ENCODE results near the gene HSPB9. TPM values are rescaled to one million over a fixed set of nuclear protein-coding genes. Genes with fewer than 3 reads are reported as not detected.
"Not testable (repeated sequence)": the region's sequence is repeated elsewhere in the genome, so short reads cannot be mapped to it uniquely, and the experiment has no call there.

The HSPB9 gene
- polyA plus RNA-seq, 4 donors, result 0.14 to 0.56 (median 0.34) TPM

- no peak for DNase-seq (ENCODE audit: low read depth in 4 of 4, low spot score in 2 of 4)
Observed at GRCh38 chr17:42138749-42139492, 16.3 kb downstream of the HSPB9 start.

GRCh38 chr17:42140690-42141089 is 18.1 kb downstream of the HSPB9 start:
- DNase-seq (ENCODE audit: low read depth in 4 of 4, low spot score in 2 of 4), result not testable (repeated sequence)

DNA sequence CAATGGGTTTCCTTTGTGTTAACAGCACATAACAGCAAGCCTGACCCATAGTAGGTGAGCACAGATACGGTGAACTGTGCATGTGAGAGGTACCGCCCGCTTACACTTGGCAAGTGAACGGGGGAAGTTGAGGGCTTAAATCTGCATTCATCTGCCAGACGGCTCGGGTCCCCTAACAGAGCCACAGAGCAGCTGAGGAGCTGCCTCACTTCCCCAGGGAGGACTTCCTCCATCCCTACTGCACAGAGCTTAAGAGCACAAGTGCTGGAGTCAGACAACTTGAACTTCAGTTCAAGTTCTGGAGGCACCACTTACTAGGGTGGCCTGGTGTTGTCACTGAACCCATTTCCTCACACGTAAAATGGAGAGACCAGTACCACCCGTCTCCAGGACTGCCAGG is 18.8 kb downstream of the HSPB9 start:
- no peak for DNase-seq (ENCODE audit: low read depth in 4 of 4, low spot score in 2 of 4)

DNA sequence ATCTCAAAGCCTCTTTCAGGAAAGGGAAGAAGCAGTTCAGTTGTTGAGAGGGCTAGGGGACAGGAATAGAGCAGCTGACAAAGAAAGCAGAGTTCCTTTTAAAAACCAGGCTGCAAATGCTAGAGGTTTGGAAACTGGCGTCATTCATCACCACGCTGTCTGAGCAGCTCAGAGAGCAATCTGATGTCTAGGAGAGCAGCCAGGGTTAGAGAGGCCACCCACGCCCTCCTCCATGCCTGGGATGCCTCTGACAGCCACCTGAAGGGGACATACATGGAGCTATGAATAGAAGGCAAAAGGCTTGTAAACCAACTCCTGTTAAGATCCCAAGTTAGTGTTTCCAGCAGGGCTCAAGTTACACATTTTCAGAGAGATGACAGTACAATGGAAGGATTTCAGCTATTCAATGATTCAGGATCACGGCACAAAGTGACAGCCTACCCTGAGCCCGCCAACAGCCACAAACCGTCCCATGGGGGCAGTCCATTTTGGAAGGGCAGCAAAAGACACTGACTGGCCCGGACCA is 19.8 kb downstream of the HSPB9 start:
- no peak for DNase-seq (ENCODE audit: low read depth in 4 of 4, low spot score in 2 of 4)

DNA sequence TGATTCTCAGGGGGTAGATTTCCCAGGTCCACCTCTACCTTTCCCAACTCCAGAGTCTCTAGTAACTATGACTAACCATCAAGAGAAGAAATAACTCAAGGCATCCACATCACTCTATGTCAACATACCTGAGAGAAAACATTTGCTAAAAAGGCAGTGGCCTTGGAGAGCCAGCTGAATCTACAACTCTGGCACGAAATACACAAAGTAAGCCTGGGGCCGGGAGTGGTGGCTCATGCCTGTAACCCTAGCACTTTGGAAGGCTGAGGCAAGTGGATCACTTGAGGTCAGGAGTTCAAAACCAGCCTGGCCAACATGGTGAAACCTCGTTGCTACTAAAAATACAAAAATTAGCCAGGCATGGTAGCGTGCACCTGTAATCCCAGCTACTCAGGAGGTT is 20.5 kb downstream of the HSPB9 start:
- not testable (repeated sequence) for DNase-seq (ENCODE audit: low read depth in 4 of 4, low spot score in 2 of 4)

- DNase-seq (ENCODE audit: low read depth in 4 of 4, low spot score in 2 of 4), result no peak
Observed at GRCh38 chr17:42146911-42147607, 24.5 kb downstream of the HSPB9 start.

DNA sequence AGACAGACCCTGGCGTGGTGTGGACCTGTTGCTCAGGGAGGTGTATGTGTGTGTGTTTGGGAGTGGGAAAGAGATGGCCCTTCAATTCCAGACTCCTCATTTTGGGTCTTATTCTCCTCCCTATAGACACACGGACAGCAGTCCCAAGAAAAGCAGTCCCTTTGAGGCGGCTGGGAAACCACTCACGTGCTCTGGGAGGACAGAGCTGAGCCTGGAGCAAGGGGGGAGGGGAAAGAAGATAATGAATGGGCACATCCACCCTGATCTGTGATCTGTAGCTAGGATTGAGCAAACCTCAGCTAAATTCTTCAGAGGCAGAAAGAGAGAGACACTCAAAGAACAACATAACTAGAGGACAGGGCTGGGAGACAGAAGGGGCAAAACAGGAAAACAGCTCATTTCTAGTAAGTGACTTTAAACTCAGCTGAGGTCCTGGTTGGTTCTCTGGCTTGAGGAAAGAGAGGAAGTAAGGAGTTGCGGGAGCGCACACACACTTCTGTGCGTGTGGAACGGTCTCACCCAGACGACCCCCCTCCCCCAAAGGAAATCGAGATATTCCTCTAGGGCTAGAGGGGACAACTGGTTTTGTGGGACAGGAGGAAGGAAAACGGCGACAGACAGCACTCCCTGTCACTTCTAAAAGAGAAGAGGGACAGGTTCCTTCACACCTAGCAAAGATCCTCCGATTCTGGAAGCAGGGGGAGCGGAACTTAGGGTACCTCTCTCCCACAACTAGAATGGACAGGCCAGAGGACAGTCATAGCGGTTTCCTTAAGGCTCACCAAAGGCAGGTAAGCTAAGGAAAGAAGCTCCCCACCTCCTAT is 31.5 kb downstream of the HSPB9 start:
- no peak for DNase-seq (ENCODE audit: low read depth in 4 of 4, low spot score in 2 of 4)

DNA sequence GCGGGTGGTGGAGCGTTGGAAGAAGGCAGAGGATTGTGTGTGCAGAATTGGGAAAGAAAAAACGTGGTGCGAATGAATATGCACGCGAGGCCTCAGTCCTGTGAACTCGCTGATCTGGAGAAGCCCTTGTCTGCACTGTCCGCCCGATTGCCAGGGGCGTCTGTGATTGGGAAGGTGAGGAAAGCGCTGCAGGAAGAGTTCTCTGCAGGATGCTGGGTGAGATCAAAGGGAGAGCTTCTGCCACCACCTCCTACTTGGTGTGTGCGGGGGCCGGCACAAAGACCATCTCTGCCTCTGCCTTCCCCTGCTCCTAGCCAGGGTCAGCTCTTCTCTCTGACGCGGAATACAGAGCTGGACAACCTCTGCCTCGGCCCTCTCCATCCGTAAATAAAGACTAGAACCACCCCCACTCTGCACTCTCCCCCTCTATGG is 33.0 kb downstream of the HSPB9 start:
- DNase-seq (ENCODE audit: low read depth in 4 of 4, low spot score in 2 of 4), result no peak

- no peak for DNase-seq (ENCODE audit: low read depth in 4 of 4, low spot score in 2 of 4)
Observed at GRCh38 chr17:42159796-42160530, 37.4 kb downstream of the HSPB9 start.

GRCh38 chr17:42160531-42160910 is 37.9 kb downstream of the HSPB9 start:
- no peak for DNase-seq (ENCODE audit: low read depth in 4 of 4, low spot score in 2 of 4)

GRCh38 chr17:42163113-42163512 is 40.5 kb downstream of the HSPB9 start:
- no peak for DNase-seq (ENCODE audit: low read depth in 4 of 4, low spot score in 2 of 4)

DNA sequence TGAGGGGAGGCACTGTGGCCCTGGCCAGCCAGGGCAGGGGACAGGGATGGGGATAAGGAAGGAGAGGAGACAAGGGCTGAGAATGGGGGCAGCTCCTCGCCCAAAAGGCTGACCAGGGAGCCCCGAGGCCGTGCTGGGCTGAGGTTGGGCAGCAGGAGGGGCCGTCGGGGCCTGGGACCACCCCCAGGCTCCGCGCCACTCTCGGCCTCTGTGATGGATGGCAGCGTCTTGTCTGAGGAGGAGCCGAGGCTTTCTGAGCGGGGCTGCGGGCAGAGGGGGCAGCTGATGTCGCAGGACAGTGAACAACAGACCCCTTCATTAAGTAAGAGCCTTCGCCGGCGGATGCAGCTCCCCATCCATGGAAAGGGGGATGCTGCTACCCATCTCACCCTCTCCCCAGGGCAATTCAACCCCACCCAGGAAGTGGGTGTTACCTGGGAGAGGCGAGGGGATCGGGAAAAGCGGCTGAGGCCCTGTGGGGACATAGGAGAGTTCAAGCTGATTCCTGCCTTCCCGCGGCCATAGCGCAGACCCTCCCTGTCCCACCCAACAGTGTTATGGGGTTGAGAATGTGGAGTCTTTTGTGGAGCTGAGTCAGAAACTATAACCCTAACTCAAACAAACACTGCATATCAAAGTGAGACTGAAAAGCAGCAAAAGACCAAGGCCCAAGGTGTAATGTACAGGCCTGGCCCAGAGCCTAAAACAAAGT is 41.2 kb downstream of the HSPB9 start:
- DNase-seq (ENCODE audit: low read depth in 4 of 4, low spot score in 2 of 4), result no peak

- DNase-seq (ENCODE audit: low read depth in 4 of 4, low spot score in 2 of 4), result no peak
Observed at GRCh38 chr17:42165751-42166150, 43.1 kb downstream of the HSPB9 start.

GRCh38 chr17:42166196-42166763 is 43.7 kb downstream of the HSPB9 start:
- no peak for DNase-seq (ENCODE audit: low read depth in 4 of 4, low spot score in 2 of 4)

- no peak for DNase-seq (ENCODE audit: low read depth in 4 of 4, low spot score in 2 of 4)
Observed at GRCh38 chr17:42167807-42168206, 45.2 kb downstream of the HSPB9 start.

DNA sequence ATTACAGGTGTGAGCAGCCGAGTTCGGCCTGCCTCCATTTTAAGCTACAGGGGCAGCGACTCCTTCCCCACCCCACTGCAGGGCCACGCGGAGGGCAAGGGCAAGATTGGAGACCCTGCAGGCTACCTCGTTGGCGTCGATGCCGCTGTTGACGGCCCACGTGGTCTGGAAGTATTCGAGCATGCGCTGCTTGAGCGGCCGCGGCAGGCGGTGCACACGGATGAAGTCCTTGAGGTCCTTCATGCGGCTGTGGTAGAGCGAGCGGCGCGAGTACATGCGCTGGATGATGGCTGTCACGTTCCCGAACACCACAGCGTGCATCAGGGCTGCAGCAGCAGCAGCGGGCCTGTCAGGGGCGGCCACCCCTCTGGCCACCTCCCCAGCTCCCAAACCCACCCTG is 46.7 kb downstream of the HSPB9 start:
- DNase-seq (ENCODE audit: low read depth in 4 of 4, low spot score in 2 of 4), result no peak

- no peak for DNase-seq (ENCODE audit: low read depth in 4 of 4, low spot score in 2 of 4)
Observed at GRCh38 chr17:42171831-42172230, 49.2 kb downstream of the HSPB9 start.

All from left renal cortex interstitium (tissue), 4 donors.